ENCODE measurements around the gene RBM12. TPM values are rescaled to one million over a fixed set of nuclear protein-coding genes. Genes with fewer than 3 reads are reported as not detected.
A peak's percentile ranks its signal among the peaks of the same experiment; 100 is the strongest.

The RBM12 gene
- total and polyA plus RNA-seq, 2 donors (not counting 3 experiments of a cell fraction or from before 2014, with no cell fraction given) = 98.0 to 121 TPM

DNA sequence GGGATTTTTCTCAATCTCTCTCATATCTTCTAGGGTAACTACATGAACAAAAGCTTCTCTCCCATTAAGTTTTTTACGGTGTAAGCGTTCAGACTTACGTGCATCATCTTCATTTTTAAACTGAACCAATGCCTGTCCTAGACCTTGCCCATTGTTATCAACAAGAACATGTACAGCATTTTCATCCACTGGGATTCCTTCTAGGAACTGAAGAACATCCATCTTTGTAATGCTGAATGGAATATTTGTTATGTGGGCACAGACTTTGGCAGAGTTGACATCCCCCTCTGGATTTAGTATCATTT is 11.3 kb downstream of the RBM12 start:
- Histone ChIP-seq H2AFZ (ENCODE audit: low read depth, low read length) (no peak overlapping the region), H3K4me1 (ENCODE audit: control insufficient read depth, extremely low read depth, insufficient read depth, low read length) (no peaks in the 10 kb centered on the region), H3K4me3 (replicated peaks in 1 of 3; ENCODE audit: insufficient read depth in 1 of 3, low read depth in 1 of 3, low read length in 3 of 3) (no peak overlapping the region), H3K9me3 (replicated peaks; ENCODE audit: control insufficient read depth, insufficient read depth, low read length) (no peaks in the 10 kb centered on the region), H3K9ac (replicated peaks; ENCODE audit: extremely low read depth, insufficient read depth, low read length) (no peak overlapping the region), H3K4me2 (ENCODE audit: insufficient read depth, low read length) (no peak overlapping the region), H3K27ac (ENCODE audit: insufficient read depth, low read depth, low read length) (no peak overlapping the region), H4K20me1 (replicated peaks; ENCODE audit: control insufficient read depth, extremely low read depth, insufficient read depth, low read length) (peaks cover 16% of the 10 kb centered on the region), H3K27me3 (ENCODE audit: control insufficient read depth in 2 of 2, insufficient read depth in 2 of 2, low read length in 2 of 2) (no peaks in the 10 kb centered on the region), H3K9me1 (replicated peaks; ENCODE audit: control insufficient read depth, extremely low read depth, insufficient read depth, low read length) (no peaks in the 10 kb centered on the region), H3K36me3 (ENCODE audit: control insufficient read depth in 2 of 2, extremely low read depth in 1 of 2, insufficient read depth in 2 of 2, low read length in 2 of 2) (peaks cover 21 to 24% of the 10 kb centered on the region in 2 experiments), H3K79me2 (ENCODE audit: control insufficient read depth, insufficient read depth, low read length) (peaks cover 97% of the 10 kb centered on the region)
- no peak for TF ChIP-seq GATA2 (IDR thresholded peaks at IDR 0.05; ENCODE audit: insufficient read depth, insufficient read length, low read depth, low read length)
- TF ChIP-seq JUN (IDR thresholded peaks at IDR 0.05; ENCODE audit: borderline replicate concordance, insufficient read depth, insufficient read length, low read depth) = no peak
- dilution Hi-C loops (cut with MboI; ENCODE audit: extremely low pct_ligation_motif_present, low sequenced_read_pairs) (no loop called here), intact Hi-C loops (cut with micrococcal nuclease) (no loop called here)
- no TSS peak for BruUV-seq (replicated peaks)
- CTCF ChIA-PET = interaction anchor here (0.6 to 1.7 kb wide), 2 partner anchors 32 to 34 kb away, joined by 5 read pairs; no protein-coding TSS in a partner anchor
- FAIRE-seq = no peak
- no peak for DNase-seq (ENCODE audit: low read depth, low spot score)
- POLR2A ChIA-PET = no interaction called here

GRCh38 chr20:35652641-35653429 is 11.9 kb downstream of the RBM12 start:
- peaks cover 97% of the 10 kb centered on the region for H3K79me2 ChIP-seq (ENCODE audit: control insufficient read depth, insufficient read depth, low read length)
- peaks cover 21 to 24% of the 10 kb centered on the region in 2 experiments for H3K36me3 ChIP-seq (ENCODE audit: control insufficient read depth in 2 of 2, extremely low read depth in 1 of 2, insufficient read depth in 2 of 2, low read length in 2 of 2)
- H4K20me1 ChIP-seq (replicated peaks; ENCODE audit: control insufficient read depth, extremely low read depth, insufficient read depth, low read length) = peaks cover 16% of the 10 kb centered on the region
- dilution Hi-C loops (cut with MboI; ENCODE audit: extremely low pct_ligation_motif_present, low sequenced_read_pairs) (no loop called here), intact Hi-C loops (cut with micrococcal nuclease) (no loop called here)
- H2AFZ ChIP-seq (ENCODE audit: low read depth, low read length) = no peak overlapping the region
- ChIA-PET POLR2A (no interaction called here), CTCF (interaction anchor here (1.2 to 1.7 kb wide), 2 partner anchors 9 to 34 kb away, joined by 3 to 5 read pairs; no protein-coding TSS in a partner anchor)
- H3K4me3 ChIP-seq (replicated peaks in 1 of 3; ENCODE audit: insufficient read depth in 1 of 3, low read depth in 1 of 3, low read length in 3 of 3) = no peak overlapping the region
- TF ChIP-seq GATA2 (IDR thresholded peaks at IDR 0.05; ENCODE audit: insufficient read depth, insufficient read length, low read depth, low read length) (no peak), EZH2 (IDR thresholded peaks at IDR 0.05; ENCODE audit: borderline replicate concordance, low read depth, low read length, severe bottlenecking) (no peak), CTCF (IDR thresholded peaks at IDR 0.05; ENCODE audit: extremely low read depth in 1 of 2, insufficient read depth in 1 of 2, low read depth in 1 of 2, low read length in 2 of 2) (no peak), POLR2A (IDR thresholded peaks at IDR 0.05; ENCODE audit: low read depth, low read length) (peak; percentile 54)
- no peaks in the 10 kb centered on the region for H3K9me1 ChIP-seq (replicated peaks; ENCODE audit: control insufficient read depth, extremely low read depth, insufficient read depth, low read length)
- no peak overlapping the region for H3K27ac ChIP-seq (ENCODE audit: insufficient read depth, low read depth, low read length)
- H3K27me3 ChIP-seq (ENCODE audit: control insufficient read depth in 2 of 2, insufficient read depth in 2 of 2, low read length in 2 of 2) = no peaks in the 10 kb centered on the region
- FAIRE-seq (no peak), DNase-seq (ENCODE audit: low read depth, low spot score) (no peak)
- H3K9ac ChIP-seq (replicated peaks; ENCODE audit: extremely low read depth, insufficient read depth, low read length) = no peak overlapping the region
- H3K4me1 ChIP-seq (ENCODE audit: control insufficient read depth, extremely low read depth, insufficient read depth, low read length) = no peaks in the 10 kb centered on the region
- no peaks in the 10 kb centered on the region for H3K9me3 ChIP-seq (replicated peaks; ENCODE audit: control insufficient read depth, insufficient read depth, low read length)
- H3K4me2 ChIP-seq (ENCODE audit: insufficient read depth, low read length) = no peak overlapping the region
- BruUV-seq (replicated peaks) = no TSS peak

All from endothelial cell of umbilical vein (primary cell).